Effector CD4-positive, alpha-beta T cell (primary cell): Measurements from ENCODE around the gene DIPK1B. TPM values are rescaled to one million over a fixed set of nuclear protein-coding genes. Genes with fewer than 3 reads are reported as not detected.

Experiments
- DNase-seq: peaks from one replicate; pipeline ENCODE4 v3.0.0-alpha.2; 2020
- total RNA-seq: gene quantifications from one replicate; lab custom pipeline; 2026; lab: John Stamatoyannopoulos, UW

Gene DIPK1B
- not detected for total RNA-seq

- no peak for DNase-seq
Observed at GRCh38 chr9:136711751-136712689, at the start of gene DIPK1B. TSS of gene DIPK1B (plus strand) at chr9:136712572. CDS start at chr9:136712666, 94 bp downstream.

- no peak for DNase-seq
Observed at GRCh38 chr9:136662656-136663581, 49.5 kb upstream of the DIPK1B start, which contains the start of gene EGFL7. TSS of gene EGFL7 (plus strand) at chr9:136662916. CDS start at chr9:136668283, 5,367 bp downstream.

- DNase-seq, result no peak
Observed at GRCh38 chr9:136664000-136664915, 48.1 kb upstream of the DIPK1B start.

GRCh38 chr9:136665111-136665703 lies 47.2 kb upstream of the DIPK1B start:
- DNase-seq, result no peak

- DNase-seq, result no peak
Observed at GRCh38 chr9:136665704-136666371, 46.5 kb upstream of the DIPK1B start.

GRCh38 chr9:136666372-136667213 lies 45.8 kb upstream of the DIPK1B start:
- DNase-seq, result no peak

GRCh38 chr9:136667214-136667939 lies 45.0 kb upstream of the DIPK1B start:
- DNase-seq, result no peak

- no peak for DNase-seq
Observed at GRCh38 chr9:136667940-136668760, 44.2 kb upstream of the DIPK1B start.

- DNase-seq, result no peak
Observed at GRCh38 chr9:136668983-136669790, 43.2 kb upstream of the DIPK1B start.

- DNase-seq, result no peak
Observed at GRCh38 chr9:136669791-136670464, 42.4 kb upstream of the DIPK1B start.

- DNase-seq, result no peak
Observed at GRCh38 chr9:136670576-136671253, 41.7 kb upstream of the DIPK1B start.

- DNase-seq, result no peak
Observed at GRCh38 chr9:136671254-136671614, 41.1 kb upstream of the DIPK1B start.

GRCh38 chr9:136671646-136672430 lies 40.5 kb upstream of the DIPK1B start:
- DNase-seq, result peak; percentile 28

- no peak for DNase-seq
Observed at GRCh38 chr9:136672431-136673087, 39.8 kb upstream of the DIPK1B start.
